HG03175 (cell line): Measurements from ENCODE around the gene STAT4.
A peak's percentile ranks its signal among the peaks of the same experiment; 100 is the strongest.

ENCODE experiments used
- ATAC-seq: cut with Tn5 transposase; IDR thresholded peaks from one replicate; pipeline ENCODE4 v1.9.1; 2021; ENCODE audit warnings: mild to moderate bottlenecking, moderate library complexity; ENCODE audit not compliant: unreplicated experiment

The STAT4 gene, protein sequence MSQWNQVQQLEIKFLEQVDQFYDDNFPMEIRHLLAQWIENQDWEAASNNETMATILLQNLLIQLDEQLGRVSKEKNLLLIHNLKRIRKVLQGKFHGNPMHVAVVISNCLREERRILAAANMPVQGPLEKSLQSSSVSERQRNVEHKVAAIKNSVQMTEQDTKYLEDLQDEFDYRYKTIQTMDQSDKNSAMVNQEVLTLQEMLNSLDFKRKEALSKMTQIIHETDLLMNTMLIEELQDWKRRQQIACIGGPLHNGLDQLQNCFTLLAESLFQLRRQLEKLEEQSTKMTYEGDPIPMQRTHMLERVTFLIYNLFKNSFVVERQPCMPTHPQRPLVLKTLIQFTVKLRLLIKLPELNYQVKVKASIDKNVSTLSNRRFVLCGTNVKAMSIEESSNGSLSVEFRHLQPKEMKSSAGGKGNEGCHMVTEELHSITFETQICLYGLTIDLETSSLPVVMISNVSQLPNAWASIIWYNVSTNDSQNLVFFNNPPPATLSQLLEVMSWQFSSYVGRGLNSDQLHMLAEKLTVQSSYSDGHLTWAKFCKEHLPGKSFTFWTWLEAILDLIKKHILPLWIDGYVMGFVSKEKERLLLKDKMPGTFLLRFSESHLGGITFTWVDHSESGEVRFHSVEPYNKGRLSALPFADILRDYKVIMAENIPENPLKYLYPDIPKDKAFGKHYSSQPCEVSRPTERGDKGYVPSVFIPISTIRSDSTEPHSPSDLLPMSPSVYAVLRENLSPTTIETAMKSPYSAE

DNA sequence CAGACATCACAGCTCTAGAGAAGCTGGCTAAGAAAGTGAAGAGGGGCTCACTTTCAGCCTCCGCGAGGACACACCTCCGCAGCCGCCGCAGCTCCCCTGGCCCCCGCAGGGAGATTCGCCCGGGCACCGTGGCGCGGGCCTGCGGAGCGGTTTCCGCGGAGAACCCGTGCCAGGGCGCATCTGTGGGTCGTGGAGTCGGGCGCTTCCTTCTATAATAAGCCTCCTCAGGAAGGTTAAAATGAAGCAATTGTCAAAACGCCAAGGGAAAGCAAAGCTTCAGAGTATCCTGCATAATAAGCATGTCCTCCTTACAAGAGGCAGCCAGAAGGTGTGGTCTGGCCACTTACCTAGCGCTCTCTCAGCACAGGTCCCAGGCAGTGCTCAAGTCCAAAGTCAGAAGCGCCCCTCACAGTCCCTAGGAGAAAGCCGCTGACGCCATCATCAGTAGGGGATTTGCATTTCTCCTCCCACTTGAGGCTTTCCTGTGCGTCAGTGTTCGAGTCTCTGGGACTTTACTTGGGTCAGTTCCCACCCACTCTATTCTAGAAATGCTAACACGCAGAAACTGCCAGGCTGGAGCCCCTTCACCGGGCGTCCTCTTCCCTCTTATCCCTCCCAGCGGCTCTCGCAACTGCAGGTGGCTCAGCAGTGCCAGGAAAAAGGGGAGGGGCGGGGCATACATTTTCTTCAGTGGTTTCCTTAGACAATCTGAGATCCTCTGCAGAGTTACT, at the start of gene STAT4:
TSS of gene STAT4 (minus strand) at position 395 of the 731 bp plus-strand sequence. CDS start 2,791 bp downstream, outside the sequence.
- peak; percentile 79 for ATAC-seq

DNA sequence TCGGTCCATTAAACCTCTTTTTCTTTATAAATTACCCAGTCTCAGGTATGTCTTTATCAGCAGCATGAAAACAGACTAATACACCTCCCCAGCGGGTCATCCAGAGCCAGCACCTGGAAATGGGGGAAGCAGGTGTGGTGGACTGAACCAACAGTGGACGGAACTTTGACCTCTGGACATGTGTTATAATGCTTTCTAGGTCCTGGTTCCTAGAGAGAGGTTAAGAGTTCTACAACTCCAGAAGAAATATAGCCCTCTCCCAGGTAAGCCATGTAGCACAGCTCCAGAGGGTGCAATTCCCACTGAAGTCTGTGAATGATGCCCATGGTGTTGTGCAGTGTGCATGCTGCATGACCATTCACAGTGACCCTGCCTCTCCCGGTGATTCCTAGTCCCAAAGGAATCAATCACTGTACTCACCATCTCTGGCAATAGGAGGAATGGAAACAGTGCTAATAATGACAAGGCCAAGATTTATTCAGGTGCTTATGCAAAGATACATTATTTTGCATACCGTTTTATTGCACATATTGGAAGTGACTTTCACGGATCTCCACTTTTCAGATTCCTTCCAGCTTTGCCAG, 49.2 kb upstream of the STAT4 start:
- ATAC-seq, result no peak

DNA sequence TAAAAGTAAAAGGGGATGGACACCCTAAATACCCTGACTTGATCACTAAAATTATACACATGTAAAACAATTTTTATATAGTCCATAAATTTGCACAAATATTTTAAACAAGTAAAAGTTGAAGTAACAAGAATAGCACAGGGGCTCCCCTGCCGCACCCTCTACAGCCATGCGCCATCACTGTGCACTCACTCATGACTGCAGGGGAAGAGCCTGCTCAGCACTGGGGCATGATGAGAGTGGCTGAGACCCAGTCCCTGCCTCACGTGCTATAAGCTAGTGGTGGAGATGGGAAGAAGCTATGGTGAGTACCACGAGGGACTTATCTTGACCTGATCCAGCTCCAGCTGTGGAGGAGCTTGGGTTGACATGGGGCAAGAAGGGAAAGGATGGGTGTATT, 47.5 kb upstream of the STAT4 start:
- ATAC-seq, result no peak

DNA sequence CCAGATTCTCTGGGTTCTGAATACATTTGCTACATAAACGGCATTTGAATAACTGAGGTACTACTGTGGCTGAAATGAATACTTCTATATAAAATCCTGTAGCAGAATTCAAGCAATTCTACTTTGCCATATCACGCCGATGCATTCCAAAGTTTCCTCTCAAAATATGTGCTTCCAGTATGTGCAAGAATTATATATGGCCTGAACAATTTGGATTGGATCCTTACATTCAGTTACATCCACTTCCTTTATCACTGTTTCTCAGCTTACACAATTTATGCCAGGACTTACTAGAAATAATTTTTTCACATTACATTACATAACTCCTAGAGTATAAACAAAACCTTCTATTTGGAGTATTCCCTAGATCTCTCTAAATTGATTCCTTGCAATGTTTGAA, 46.3 kb upstream of the STAT4 start:
- ATAC-seq, result no peak

DNA sequence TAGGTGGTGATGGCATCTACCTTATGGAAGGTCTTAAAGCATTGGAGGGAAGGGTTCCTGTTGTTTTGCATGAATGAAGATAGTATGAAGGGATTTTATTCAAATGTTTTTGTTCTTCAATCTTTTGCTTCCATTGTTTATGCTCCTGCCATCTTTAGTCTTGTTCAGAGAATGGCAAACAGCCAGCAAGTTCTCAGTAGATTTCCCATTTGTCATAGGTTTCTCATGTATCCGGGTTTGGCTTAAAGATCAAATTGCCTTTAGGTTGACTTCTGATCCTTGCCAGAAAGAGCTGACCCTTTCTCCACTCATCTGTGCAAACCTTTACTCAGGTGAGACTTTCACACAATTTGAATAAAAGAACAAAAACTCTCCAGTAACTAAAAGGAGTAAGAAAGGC, 44.2 kb upstream of the STAT4 start:
- ATAC-seq, result no peak

DNA sequence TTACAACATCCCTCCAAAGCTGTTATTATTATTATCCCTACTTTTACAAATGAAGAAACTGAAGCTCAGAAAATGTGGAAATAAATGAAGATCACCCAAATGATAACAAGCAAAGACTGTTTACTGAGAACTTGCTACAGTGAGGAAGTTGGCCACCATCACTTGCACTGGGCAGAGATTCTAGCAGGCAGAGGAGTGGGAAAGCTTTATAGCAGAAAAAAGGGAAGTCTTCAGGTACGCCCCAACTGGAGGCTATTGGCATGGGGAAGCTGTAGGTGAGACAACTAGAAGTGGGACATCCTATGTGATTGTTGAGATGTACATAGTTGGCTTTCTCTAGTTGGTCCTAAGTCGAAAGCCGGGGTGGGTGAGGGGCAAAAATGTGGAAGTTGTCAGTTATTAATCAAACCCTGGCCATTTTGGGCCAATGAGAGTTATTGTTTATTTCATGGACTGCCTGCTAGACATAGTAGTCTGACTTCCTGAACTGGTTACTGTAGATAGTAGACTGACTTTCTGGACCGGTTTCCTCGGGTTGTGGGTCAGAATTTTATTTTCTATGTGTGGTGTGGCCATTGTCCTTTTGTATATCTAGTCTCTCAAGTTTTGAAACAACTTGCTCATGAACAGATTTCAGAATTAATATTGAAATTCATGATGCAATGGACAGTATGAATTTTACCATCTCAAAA, 40.2 kb upstream of the STAT4 start:
- no peak for ATAC-seq

DNA sequence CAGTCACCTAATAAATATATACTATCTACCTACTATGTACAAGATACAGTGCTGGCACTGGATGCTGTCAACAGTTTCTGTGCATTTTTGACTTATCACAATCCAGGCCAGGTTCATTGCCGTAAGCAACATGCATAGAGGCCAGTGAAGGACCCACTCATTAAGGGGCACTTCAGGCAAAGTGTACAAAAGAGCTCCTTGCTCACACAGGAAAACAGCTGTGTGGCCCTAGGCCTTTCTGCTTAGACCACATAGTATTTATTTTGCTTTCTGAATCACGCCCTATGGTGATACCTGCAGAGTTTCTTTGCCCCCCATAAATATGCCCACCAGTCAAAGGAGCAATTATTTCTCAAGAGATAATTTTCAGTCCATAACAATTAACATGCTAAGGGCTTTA, 39.6 kb upstream of the STAT4 start:
- ATAC-seq, result no peak

DNA sequence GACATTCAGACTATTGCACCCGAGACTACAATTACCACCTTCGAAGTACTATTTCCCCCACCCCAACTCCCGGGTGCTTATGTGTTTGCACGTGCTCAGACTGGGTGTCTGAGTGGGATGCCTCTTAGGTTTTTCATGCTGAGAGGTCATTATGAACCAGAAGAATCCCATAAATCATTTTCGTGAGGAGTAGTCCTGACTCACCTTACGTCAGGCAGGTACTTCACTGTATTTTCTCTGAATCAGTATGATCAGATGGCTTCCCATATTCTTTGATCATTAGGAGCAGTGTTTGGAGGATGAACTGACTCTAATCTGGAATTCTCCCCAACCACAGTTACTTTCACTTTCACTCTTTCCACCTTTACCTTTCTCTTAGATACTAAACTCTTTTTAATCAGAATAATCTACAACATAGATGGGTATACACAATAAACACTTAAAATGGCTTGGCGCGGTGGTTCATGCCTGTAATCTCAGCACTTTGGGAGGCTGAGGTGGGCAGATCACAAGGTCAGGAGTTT, 38.4 kb upstream of the STAT4 start:
- ATAC-seq, result no peak

DNA sequence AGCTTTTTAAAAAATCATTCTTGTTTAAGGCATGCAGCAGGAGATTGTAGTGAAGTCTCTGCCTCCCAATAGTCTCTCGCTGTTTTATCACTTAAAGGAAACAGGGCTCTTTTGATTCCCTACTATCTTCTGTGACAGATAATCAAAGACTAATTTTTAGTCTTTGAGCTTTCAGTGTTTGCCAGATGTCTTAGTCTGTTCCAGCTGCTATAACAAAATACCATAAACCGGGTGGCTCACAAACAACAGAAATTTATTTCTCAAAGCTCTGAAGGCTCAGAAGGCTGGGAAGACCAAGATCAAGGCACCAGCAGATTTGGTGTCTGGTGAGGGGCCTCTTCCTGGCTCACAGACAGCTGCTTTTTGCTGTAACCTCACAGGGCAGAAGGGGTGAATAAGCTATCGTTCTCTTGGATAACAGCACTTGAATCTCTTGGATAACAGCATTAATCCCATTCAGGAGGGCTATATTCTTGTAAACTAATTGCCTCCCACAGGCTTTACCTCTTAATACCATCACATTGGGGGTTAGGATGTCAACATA, 37.8 kb upstream of the STAT4 start:
- no peak for ATAC-seq

DNA sequence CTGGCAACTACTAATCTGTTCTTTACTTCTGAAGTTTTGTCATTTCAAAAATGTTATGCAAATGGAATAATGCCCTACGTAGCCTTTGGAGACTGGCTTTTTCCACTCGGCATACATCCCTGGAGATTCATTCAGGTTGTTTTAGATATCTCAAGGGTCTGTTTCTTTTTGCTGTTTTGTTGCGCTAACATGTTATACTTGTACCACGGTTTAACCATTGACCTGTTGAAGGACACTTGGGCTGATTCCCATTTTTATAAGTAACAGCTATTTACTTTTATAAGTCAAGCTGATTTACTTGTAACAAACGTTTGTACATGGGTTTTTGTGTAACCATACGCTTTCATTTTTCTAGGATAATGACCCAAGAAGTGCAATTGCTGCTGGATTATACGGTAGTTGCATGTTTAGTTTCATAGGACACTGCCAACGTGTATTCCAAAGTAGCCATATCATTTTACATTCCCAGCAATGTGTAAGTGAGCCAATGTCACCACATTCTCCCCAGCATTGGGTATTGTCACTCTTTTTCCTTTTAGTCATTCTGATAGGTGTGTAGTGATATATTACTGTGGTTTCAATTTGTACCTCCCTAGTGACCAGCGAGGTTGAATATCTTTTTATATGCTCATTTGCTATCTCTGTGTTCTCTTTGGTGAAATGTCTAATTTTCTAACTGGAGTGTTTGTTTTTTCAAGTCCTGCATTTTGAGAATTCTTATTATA, 36.5 kb upstream of the STAT4 start:
- no peak for ATAC-seq

DNA sequence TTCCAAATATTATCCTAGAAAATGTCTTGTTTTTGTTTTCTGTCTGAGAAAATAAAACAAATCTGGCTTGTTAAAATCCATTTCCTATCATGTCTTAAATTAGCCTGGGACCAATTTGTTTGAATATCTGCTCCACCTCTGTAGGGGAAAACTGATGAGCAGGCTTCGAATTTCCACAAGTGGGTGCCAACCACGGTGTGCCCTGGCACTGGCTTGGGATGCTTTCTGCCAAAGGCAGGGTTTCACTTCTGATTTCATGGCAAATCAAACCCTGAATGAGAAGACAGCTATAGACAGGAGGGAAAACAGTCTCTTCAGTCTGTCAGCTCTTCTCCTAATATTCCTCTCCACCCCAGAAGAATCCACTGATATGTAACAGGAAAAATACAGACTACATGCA, 33.7 kb upstream of the STAT4 start:
- ATAC-seq, result no peak

DNA sequence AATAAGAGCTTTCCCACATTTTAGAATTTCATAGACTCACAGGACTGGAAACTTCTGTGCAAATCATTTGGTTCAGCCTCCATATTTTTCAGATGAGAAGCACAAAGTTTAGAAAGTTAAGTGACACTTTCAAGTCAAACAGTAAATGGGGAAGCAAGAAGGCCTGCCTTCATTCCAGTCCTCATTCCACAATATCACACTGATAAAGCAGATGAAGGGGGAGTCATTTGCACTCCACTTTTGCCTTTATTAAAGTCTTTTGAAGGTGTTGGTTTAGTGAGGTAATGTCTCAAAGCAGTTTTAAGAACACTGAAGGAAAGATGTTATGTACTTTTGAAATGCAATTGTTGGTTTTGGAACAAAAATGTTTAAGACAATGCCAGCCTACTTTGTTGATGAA, 32.7 kb upstream of the STAT4 start:
- ATAC-seq, result no peak

DNA sequence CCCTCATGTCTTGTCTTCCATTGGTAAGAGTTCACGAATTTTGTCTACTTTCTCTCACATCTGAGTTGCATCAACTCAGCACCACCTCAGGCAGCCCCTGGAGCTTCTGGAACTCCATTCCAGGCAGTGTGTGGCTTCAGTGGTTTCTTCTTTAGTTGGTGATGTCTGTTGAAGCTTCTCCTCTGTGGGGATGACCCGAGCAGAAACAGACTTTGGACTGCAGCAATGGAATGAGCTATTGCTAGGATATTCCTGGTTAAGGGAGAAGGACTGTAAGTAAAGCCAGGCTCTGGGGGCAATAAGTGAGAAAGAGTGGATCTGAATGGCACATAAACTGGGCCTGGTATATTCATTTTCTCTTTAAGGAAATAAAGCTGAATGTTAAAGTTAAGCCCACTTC, 32.3 kb upstream of the STAT4 start:
- no peak for ATAC-seq

DNA sequence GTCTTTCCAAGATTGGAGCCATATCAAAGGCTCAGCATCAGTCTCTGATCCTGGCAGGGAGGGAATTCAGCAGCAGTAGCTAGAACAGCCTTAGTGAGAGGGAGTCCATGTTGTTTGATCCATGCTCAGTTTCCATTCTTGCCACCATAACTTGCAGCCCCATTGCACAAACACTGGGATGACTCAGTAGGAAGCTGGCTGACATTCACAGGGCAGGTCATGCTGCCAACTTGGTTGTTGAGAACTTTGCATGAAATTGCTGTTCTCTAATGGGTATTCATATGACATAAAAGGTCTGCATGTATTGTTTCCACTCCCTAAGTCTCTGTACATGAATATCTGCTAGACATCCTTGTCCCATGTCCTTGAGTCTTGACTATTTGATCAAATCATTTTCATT, 29.9 kb upstream of the STAT4 start:
- ATAC-seq, result no peak

DNA sequence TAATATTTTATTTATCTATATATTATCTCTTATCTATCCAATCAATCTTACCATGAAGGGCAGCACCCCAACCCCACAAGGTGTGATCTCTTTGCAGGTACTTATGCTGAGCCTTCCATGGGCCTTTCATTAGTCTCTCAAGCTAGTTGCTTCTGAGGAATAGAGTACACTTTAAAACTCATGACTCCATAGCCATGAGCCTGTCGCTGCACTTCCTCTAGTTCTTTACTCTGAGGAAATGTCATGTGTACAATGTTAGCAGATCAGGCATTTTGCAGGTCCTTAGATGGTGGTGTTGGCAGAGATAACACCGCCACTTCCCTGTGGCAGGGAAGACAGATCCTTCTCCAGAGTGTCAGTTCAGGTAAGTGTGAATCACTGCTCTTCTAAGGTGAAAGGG, 29.5 kb upstream of the STAT4 start:
- ATAC-seq, result no peak

DNA sequence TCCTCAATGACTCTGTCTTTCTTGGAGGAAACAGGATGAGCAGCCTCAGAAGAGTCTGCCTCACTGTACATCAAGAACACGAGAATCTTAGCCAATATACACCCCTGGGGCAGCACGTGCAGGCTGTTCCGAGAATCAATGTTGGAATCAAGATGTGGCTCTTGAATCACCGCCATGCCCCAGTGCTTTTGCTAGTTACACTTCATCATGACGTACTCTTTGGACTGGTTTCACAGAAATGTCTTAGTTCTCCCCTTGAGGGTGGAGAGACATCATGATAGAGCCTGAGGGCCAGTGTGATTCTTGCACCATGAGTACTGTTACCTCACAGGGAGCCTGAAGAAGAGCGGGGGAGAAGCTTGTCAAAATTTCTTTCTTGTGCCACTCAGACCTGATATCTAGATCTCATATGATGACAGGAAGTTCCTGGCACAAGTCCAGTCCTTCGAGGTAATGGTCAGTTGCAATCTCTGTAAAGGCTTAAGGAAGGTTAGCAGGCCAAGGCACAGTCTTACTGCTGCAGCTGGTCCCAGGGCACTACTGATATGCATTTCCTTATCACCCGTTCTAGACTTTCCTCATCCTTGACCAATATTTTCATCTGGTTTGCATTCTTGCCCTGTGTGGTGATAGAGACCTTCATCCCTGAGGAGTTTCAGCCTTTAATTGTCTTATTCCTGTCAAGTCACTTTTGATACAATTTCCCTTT, 28.2 kb upstream of the STAT4 start:
- no peak for ATAC-seq

DNA sequence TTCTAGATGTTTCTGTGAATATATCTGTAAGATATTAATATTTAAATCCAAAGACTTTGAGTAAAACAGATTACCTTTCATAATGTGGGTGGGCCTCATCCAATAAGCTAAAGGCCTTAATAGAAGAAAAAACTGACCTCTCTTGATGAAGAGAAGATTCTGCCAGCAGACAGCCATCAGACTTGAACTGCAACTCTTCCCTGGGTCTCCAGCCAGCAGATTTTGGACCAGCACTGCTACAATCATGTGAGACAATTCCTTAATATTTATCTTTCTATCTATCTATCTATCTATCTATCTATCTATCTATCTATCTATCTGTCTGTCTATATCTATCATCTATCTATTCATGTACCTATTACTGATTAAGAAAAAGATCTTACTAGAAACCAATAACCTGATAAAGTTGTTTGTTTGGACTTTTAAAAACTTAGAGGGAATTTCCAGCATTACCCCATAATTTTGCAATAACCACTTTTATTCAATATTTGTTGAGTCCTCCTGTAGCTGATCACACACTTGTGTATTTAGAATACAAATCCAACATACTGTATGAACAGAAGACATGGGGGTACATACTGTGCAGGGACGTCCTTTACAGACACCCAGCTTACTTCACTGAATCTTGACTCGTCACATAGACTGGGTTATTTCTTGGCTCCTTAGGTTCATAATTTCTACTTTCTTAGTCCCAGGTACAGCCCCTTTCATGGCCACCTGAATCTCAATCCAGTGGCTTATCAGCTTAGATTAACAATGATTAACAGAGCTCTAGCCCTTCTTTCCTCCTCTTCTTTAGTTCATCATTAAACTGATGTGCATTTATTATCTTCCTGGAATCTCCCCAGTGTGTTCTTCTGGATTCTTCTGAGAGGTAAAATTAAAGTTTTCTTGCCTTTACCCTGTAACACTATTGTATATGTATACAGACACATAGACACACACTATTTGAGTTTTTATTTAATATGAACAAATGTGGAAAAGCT, 27.2 kb upstream of the STAT4 start:
- no peak for ATAC-seq
